Central memory CD4-positive, alpha-beta T cell (primary cell): Measurements from ENCODE around the gene RAE1.

Experiments used
- DNase-seq: peaks from one replicate; pipeline ENCODE4 v3.0.0; 2022
- total RNA-seq, 3 experiments: gene quantifications; one replicate each; lab custom pipeline; 2026; lab: John Stamatoyannopoulos, UW

RAE1 gene
- total RNA-seq = 37.4 to 89.1 (median 39.6) reads per million in 3 experiments

GRCh38 chr20:57351042-57351783 lies at the start of gene RAE1:
RAE1 (plus strand) TSS chr20:57351255; CDS start chr20:57354039, 2,784 bp downstream.
- DNase-seq = peak; percentile 88

DNA sequence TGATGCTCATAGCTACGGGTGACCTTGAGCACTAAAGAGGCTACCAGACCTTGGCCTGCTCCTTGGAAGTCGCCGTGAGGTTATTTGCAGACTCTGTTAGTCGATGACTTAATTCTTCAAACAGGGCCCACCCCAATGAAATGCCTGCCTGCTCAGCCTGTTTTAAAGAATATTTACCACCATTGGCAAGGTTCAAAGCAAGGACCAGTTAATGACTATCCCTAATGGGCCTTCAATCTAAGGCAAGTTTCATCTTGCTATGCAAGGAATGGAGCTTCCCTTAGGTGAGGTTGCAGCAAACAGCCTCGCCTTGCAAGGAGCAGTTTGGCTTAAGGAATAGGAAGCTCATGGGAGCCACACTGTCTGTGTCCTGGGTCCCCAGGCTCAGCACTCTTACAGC lies 44.3 kb upstream of the RAE1 start:
- no peak for DNase-seq

DNA sequence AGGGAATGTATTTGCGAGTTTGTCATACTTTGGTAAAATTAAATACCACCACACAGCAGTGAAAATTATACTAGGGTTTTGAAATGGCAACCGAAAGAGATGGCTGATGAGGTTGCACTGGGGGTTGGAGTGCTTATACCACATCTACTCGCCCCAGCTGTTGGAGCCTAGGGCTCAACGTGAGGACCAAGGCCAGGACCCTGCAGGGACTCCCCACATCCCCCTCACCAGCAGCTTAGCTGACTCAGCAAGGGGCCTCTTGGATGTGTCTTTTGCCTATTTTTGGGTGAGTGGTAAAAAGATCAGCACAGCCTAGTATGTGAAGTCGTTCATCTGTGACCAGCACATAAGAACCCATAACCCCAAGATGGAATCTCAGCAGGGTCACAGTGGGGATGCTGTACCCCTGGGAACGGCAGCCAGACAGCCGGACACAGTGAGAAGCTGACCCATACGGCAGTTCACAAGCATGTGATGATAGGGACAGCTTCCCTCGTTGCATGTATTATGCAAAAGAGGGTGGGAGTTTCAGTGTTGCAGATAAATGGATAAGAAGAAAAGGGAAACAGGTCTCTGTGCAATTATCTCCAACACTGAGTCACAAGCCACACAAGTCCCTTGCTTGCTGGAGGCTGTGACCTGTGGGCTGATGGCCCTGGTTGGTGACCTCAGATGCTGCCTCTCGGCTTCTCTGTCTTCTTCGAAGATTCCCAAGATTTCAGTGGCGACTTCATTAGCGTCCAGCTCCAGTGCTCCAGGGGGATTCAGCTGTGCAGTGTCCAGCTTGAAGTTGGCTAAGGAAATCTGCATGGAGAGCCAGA lies 42.4 kb upstream of the RAE1 start:
- DNase-seq = no peak

GRCh38 chr20:57309544-57310115 lies 41.4 kb upstream of the RAE1 start:
- DNase-seq = no peak

- no peak for DNase-seq
These were observed 40.1 kb upstream of the RAE1 start for GRCh38 chr20:57310821-57311514.

- no peak for DNase-seq
These were observed 38.9 kb upstream of the RAE1 start for GRCh38 chr20:57312138-57312537.

- no peak for DNase-seq
These were observed 37.8 kb upstream of the RAE1 start for GRCh38 chr20:57313230-57313629.

DNA sequence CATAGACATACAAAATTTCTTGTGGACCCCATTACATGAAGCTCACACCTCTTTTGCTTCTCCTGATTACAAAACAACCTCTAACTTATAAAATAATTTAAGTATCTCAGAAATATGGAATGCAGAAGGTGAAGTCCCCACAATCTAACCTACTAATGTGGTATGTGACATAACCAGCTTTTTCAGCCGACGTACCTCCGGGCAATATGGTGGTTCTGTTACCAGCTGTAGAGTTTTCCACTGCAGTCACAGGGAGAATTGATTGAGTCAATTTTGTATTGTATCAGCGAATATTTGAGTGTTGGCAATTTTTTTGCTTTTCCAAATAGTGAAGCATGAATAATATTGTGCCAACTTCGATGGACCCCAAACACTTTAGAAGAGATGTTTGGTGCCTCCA lies 37.1 kb upstream of the RAE1 start:
- DNase-seq = no peak

DNA sequence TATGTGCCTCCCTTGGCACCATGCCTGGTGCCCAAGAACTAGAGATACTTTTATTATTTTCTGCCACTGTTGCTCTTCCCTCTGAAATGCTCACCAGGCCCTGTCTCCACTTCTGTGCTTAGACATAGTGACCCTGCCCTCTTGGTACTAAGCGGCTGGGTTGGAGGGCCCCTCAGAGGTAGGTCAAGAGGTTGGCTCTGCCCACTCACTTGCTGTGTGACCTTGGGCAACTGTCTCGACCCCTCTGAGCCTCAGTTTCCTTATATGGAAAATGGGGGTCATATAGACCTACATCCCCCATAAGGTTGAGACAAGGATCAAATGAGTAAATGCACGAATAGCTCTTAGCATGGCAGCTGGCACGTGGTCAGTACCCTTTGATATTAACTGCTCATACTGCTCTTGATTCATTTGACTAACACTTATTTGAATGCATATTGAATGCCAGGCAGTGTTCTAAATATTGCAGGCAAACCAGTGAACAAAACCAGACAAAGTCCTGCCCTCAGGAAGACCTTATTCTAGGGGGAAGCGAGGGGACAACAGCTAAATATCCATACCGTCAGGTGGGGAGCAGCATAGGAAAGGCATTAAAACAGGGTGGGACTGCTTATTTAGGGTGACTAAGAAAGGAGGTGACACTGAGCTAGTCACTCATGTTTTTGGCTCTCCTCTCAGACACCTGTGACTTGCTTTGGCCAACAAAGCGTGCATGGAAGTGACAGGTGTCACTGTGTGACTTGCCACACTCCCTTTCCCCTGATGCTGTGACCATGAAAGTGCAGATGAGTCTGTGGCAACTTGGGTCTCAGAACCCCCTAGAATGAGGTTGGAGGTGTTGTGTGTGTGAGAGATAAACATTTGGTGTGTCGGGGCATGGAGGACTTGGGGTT lies 35.7 kb upstream of the RAE1 start:
- DNase-seq = no peak

DNA sequence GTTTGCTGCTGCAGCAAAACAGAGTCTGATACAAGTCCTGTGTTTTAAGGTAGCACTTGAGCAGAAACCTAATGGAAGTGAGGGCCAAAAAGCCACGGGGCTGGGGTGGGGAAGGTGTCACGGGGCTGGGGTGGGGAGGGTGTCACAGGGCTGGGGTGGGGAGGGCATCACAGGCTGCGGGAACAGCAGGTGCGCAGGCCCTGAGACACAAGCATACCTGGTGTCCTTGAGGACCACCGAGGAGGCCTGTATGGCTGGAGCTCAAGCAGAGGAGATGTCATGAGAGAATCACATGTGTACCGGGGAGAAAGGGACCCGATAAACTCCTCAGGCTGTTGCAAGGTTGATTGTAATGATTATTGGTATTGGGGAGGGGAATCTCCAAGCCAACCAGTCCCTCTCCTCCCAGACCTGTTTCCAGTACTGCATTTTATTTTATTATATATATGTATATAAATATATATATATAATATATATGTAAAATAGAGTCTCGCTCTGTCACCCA lies 35.0 kb upstream of the RAE1 start:
- DNase-seq = no peak

DNA sequence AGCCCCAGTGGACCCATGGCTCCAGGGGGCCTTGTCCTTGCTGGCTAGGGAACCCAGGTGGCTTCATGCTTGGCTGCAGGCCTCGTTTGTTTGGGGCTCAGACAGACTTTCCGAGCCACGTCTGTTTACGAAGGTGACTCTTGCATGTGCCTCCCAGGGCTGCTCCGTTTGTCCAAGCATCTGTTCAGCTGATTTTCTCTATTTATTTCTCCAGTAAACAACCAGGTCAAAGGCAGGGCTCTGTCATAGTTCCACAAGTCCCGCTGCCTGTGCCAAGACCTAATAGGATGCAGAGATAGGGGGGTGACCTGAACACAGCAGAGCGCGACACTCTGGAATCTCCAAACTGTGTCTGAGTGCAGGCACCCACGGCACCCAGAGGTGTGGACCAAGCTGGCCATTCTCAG lies 34.3 kb upstream of the RAE1 start:
- DNase-seq = no peak

DNA sequence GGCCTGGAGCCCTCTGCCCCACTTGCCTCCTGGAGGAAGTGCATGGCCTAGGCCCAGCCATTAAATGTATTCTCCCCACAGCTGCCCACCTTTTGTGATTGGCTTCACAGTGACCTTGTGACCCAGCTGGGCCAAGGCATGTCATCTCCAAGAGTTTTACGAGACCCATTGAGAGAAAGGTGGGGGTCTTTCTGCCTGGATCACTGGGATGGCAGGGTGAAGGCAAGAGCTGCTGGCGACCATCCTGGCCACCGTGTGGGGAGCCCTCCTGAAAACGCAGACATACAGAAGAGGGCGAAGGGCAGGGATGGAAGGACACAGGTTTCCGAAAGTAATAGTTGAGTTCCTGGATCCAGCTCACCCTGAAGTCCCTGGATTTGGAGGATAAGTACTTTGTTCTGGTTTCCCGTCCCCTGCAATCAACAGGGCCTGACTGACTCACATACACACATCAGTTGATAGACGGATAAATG lies 33.7 kb upstream of the RAE1 start:
- DNase-seq = no peak

DNA sequence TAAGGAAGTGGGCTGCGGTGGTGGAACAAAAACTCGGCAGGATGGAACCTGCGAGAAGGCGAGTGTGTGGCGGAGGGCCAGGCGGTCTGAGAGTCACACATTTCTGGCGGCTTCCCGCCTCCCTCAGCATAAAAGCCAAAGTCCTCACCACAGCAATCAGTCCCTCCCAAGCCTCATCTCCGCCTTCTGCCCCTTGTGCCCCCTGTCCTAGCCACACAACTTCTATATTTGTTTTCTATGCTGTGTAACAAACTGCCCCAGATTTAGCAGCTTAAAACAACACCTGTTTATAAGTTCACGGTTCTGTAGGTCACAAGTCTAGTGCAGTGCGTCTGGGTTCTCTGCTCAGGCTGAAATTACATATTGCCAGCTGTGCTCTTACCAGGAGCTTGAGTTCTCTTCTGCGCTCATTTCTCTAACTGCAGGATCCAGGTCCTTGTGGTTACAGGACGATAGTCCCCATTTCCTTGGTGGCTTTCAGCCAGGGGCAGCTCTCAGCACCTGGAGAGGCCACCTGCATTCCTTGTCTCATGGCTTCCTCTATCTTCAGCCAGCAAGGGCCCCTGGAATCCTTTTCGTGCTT lies 33.2 kb upstream of the RAE1 start:
- no peak for DNase-seq

DNA sequence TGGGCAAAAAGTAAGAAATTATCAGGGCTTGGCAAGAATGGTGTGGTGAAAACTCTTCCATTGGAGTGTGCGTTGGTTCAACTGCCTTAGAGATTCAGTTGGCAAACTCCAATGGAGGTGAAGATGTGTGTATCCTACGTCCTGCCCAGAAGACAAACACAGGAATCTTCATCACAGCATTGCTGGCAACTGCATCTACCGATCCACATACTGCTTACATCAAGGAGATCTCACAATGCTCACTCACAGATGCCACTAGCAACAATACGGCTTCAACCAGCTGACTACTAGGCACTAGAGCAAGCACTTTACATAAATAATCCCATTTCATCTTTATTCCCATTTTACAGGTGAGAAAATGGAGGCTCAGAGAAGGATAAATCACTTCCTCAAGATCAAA lies 31.5 kb upstream of the RAE1 start:
- DNase-seq = no peak

GRCh38 chr20:57320358-57320757 lies 30.7 kb upstream of the RAE1 start:
- no peak for DNase-seq

GRCh38 chr20:57321142-57321541 lies 29.9 kb upstream of the RAE1 start:
- DNase-seq = no peak

DNA sequence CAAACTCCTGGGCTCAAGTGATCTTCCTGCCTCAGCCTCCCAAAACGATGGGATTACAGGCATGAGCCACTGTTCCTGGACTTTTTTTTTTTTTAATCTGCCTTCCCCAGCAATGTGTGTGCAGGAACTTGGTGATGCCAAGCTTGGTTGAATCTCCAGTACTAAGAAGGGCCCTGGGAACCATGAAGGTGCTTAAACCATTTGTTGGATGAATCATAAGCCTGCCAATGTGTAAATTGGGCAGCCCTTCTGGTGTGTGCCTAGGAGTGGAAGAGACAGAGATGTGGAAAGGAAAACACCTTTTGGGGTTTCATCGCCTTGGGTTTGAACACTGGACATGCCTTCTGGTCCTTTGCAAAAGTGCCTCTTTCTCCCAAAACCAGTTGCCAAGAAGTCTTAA lies 28.6 kb upstream of the RAE1 start:
- no peak for DNase-seq

GRCh38 chr20:57323034-57323433 lies 28.0 kb upstream of the RAE1 start:
- no peak for DNase-seq

GRCh38 chr20:57325632-57326356 lies 25.3 kb upstream of the RAE1 start:
- no peak for DNase-seq

DNA sequence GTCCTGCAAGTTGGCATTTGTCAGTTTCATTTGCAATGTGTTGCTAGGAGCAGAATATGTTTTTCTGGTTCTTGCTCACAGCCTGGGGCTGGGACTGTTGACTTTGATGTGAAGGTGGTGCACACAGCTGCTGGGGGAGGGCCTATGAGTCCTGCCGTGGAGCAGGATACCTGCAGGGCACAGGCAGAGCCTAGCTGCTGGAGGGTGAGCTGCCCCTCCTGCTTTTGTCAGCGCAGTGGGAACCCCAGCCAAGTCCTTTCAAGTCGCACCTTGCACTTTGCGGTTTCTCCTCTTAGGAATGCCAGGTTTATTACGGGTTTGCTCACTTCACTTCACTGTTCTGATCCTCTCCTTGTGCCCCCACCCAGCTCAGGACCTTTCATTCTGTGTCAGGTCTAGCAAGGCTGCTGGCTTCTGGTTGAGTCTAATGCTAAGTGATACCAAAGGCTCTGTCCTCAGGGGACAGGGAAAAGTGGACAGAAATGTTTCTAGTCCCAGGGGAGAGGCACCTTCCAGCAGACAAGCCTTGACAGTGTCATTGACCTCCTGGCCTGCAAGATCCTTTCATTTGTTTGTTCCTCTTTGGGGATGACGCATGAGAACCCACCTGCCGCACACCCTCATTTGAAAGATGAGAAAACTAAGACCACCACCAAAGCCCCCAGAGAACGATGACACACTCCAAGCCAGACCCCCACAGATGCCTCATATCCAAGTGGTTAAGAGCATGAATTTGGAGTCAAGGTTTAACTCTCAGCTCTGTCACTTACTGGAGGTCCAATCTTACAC lies 24.2 kb upstream of the RAE1 start:
- DNase-seq = no peak
